C1 segment of cervical spinal cord (tissue), 14 donors: ENCODE results near the gene ZNF48.
A peak's percentile ranks its signal among the peaks of the same experiment; 100 is the strongest.

Experiments
- DNase-seq, 14 donors: peaks; one replicate each; lab custom pipeline; 2025; lab: John Stamatoyannopoulos, UW

ZNF48 gene

GRCh38 chr16:30358577-30358936 lies 36.7 kb upstream of the ZNF48 start:
- DNase-seq = no peak

GRCh38 chr16:30358990-30359870 lies 36.0 kb upstream of the ZNF48 start:
- DNase-seq = no peak

GRCh38 chr16:30359871-30360170 lies 35.4 kb upstream of the ZNF48 start:
- DNase-seq = no peak

GRCh38 chr16:30361180-30361579 lies 34.0 kb upstream of the ZNF48 start:
- DNase-seq = no peak

- no peak for DNase-seq
These were observed 30.0 kb upstream of the ZNF48 start for GRCh38 chr16:30365200-30365599.

GRCh38 chr16:30366511-30366910 lies 28.7 kb upstream of the ZNF48 start:
- DNase-seq = no peak

- no peak for DNase-seq
These were observed 27.7 kb upstream of the ZNF48 start for GRCh38 chr16:30367349-30368009.

- DNase-seq = peak in 2 of 14 donors; percentile 32 to 35
These were observed 27.0 kb upstream of the ZNF48 start for GRCh38 chr16:30368122-30368791.

GRCh38 chr16:30368792-30369090 lies 26.5 kb upstream of the ZNF48 start:
- DNase-seq = no peak

GRCh38 chr16:30369091-30369937 lies 25.9 kb upstream of the ZNF48 start:
- peak in 3 of 14 donors; percentile 29 to 42 (median 32) for DNase-seq

- peak in 1 of 14 donors; percentile 63 for DNase-seq
These were observed 25.2 kb upstream of the ZNF48 start for GRCh38 chr16:30369938-30370455.

GRCh38 chr16:30370456-30371247 lies 24.6 kb upstream of the ZNF48 start, which contains the start of gene TBC1D10B:
Gene TBC1D10B, minus strand, starts transcription at chr16:30370494. Its CDS starts 311 bp downstream, at chr16:30370183.
- peak; percentile 99 to 100 (median 100) for DNase-seq

GRCh38 chr16:30371248-30371816 lies 23.9 kb upstream of the ZNF48 start:
- peak in 1 of 14 donors; percentile 44 for DNase-seq

- DNase-seq = peak in 1 of 14 donors; percentile 49
These were observed 23.0 kb upstream of the ZNF48 start for GRCh38 chr16:30372038-30372712.

- no peak for DNase-seq
These were observed 22.5 kb upstream of the ZNF48 start for GRCh38 chr16:30372725-30373124.

GRCh38 chr16:30374538-30374937 lies 20.7 kb upstream of the ZNF48 start, which contains the start of gene MYL11:
Gene MYL11, plus strand, starts transcription at chr16:30374802. Its CDS starts 56 bp downstream, at chr16:30374858.
- no peak for DNase-seq

- no peak for DNase-seq
These were observed 19.4 kb upstream of the ZNF48 start for GRCh38 chr16:30375864-30376263.

- DNase-seq = no peak
These were observed 18.7 kb upstream of the ZNF48 start for GRCh38 chr16:30376461-30376902.

GRCh38 chr16:30377050-30377811 lies 18.0 kb upstream of the ZNF48 start:
- DNase-seq = peak in 5 of 14 donors; percentile 30 to 82 (median 73)
